HCT116 (cell line): ENCODE data around the gene ZNF414. TPM values are rescaled to one million over a fixed set of nuclear protein-coding genes. Genes with fewer than 3 reads are reported as not detected.

ENCODE experiments used
- ATAC-seq: fragments of 200-7000 bp; cut with Tn5 transposase; 2 replicates; pipeline ENCODE4 v1.9.1; 2020; ENCODE audit warnings: mild to moderate bottlenecking, moderate library complexity
- BruUV-seq: library from RNA; stranded (reverse); fragments of 400-500 nt; replicated peaks from 2 replicates; lab custom pipeline; 2021; lab: Mats Ljungman, UMichigan
- CTCF ChIA-PET: fragments of 300-600 bp; sonication (Branson Sonifier 250); formaldehyde crosslinking; loops from one replicate; lab custom pipeline; 2021; ENCODE audit warnings: antibody characterized with exemption; lab: Charles Lee
- POLR2A ChIA-PET: fragments of 300-600, 350-600 bp; sonication (Branson Sonifier 250); formaldehyde crosslinking; loops from one replicate; lab custom pipeline; 2021; ENCODE audit warnings: antibody characterized with exemption; lab: Charles Lee
- RAD21 ChIA-PET, 2 experiments: fragments of 300-600 bp; sonication (Branson Sonifier 250); formaldehyde crosslinking; loops; one replicate each; lab custom pipeline; 2023; ENCODE audit warnings: low total read pairs in 2 of 2; ENCODE audit not compliant: uncharacterized antibody in 2 of 2, unreplicated experiment in 2 of 2, low non-redundant PET in 1 of 2; lab: Charles Lee
- DNase-seq: peaks from one replicate; pipeline ENCODE4 v3.0.0-alpha.2; 2010; ENCODE audit warnings: low read depth, low spot score
- H2AFZ ChIP-seq: fragments of 200-600 bp; shearing (Covaris generic), sonication (generic); 2 replicates; pipeline ENCODE4 v1.6.1; 2017; ENCODE audit warnings: low read depth, mixed run types, mixed read lengths, antibody characterized with exemption, low read length; ENCODE audit not compliant: poor library complexity, severe bottlenecking
- H3K27ac ChIP-seq: 2 replicates; pipeline ENCODE4 v1.5.1; 2012; ENCODE audit warnings: low read depth, low read length
- H3K27me3 ChIP-seq: fragments of 200-600 bp; sonication (generic); 2 replicates; pipeline ENCODE4 v1.6.1; 2016; ENCODE audit warnings: mixed run types, low read length, mixed read lengths; ENCODE audit not compliant: insufficient read depth
- H3K36me3 ChIP-seq, 2 experiments: fragments of 200-500 bp in 1 of 2; fragments of 200-600 bp in 1 of 2; sonication (Bioruptor generic) in 1 of 2; sonication (generic) in 1 of 2; 2 replicates each; pipeline versions ENCODE4 v1.5.1 to v1.6.1; 2014 to 2016; ENCODE audit warnings: low read length in 2 of 2, inconsistent platforms in 1 of 2, mixed read lengths in 1 of 2, mixed run types in 1 of 2; ENCODE audit not compliant: insufficient read depth in 2 of 2, control insufficient read depth in 1 of 2
- H3K4me1 ChIP-seq, 2 experiments: fragments of 200-600 bp in 1 of 2; sonication (generic) in 1 of 2; 2 replicates each; pipeline versions ENCODE4 v1.5.1 to v1.6.1; 2012 to 2017; ENCODE audit warnings: low read length in 2 of 2, inconsistent platforms in 1 of 2, mild to moderate bottlenecking in 1 of 2, mixed read lengths in 1 of 2, mixed run types in 1 of 2, moderate library complexity in 1 of 2; ENCODE audit not compliant: insufficient read depth in 2 of 2, control insufficient read depth in 1 of 2
- H3K4me2 ChIP-seq: fragments of 200-600 bp; sonication (generic); 2 replicates; pipeline ENCODE4 v1.6.1; 2017; ENCODE audit warnings: mixed run types, low read length, mixed read lengths
- H3K4me3 ChIP-seq, 2 experiments: fragments of 200-600 bp in 1 of 2; sonication (generic) in 1 of 2; replicated peaks in 1 of 2; 2 replicates each; pipeline ENCODE4 v1.5.1; 2011 to 2016; ENCODE audit warnings: low read length in 2 of 2, control low read depth in 1 of 2, low read depth in 1 of 2, mild to moderate bottlenecking in 1 of 2, mixed read lengths in 1 of 2, mixed run types in 1 of 2
- H3K79me2 ChIP-seq: fragments of 200-600 bp; sonication (generic); 2 replicates; pipeline ENCODE4 v1.6.1; 2017; ENCODE audit warnings: mild to moderate bottlenecking, mixed run types, low read length, moderate library complexity, mixed read lengths; ENCODE audit not compliant: insufficient read depth
- H3K9ac ChIP-seq: fragments of 200-600 bp; sonication (generic); 2 replicates; pipeline ENCODE4 v1.6.1; 2016; ENCODE audit warnings: low read length, mixed read lengths
- H3K9me2 ChIP-seq: fragments of 200-600 bp; sonication (generic), shearing (Covaris generic); 2 replicates; pipeline ENCODE4 v1.6.1; 2017; ENCODE audit warnings: mixed run types, mild to moderate bottlenecking, moderate library complexity; ENCODE audit not compliant: insufficient read depth
- H3K9me3 ChIP-seq, 2 experiments: fragments of 200-500 bp in 1 of 2; fragments of 200-600 bp in 1 of 2; sonication (Bioruptor generic) in 1 of 2; sonication (generic) in 1 of 2; 2 replicates each; pipeline ENCODE4 v1.6.1; 2014 to 2017; ENCODE audit warnings: low read length in 2 of 2, mixed read lengths in 2 of 2, inconsistent platforms in 1 of 2, low read depth in 1 of 2, mild to moderate bottlenecking in 1 of 2, mixed run types in 1 of 2, moderate library complexity in 1 of 2; ENCODE audit not compliant: control insufficient read depth in 1 of 2, insufficient read depth in 1 of 2
- H4K20me1 ChIP-seq: fragments of 200-600 bp; sonication (generic), shearing (Covaris generic); 2 replicates; pipeline ENCODE4 v1.6.1; 2017; ENCODE audit warnings: mixed run types, mild to moderate bottlenecking, moderate library complexity; ENCODE audit not compliant: insufficient read depth
- CEBPB ChIP-seq: IDR thresholded peaks from 2 replicates; pipeline ENCODE4 v1.6.1; 2012; ENCODE audit warnings: low read depth
- EGR1 ChIP-seq: IDR thresholded peaks from 2 replicates; pipeline ENCODE4 v1.6.1; 2012; ENCODE audit warnings: low read depth
- ELF1 ChIP-seq: IDR thresholded peaks from 2 replicates; pipeline ENCODE4 v1.6.1; 2012; ENCODE audit warnings: low read depth, borderline replicate concordance
- EZH2 ChIP-seq: fragments of 200-600 bp; sonication (generic); IDR thresholded peaks from 2 replicates; pipeline ENCODE4 v1.6.1; 2017; ENCODE audit warnings: antibody characterized with exemption, mixed run types
- JUND ChIP-seq: IDR thresholded peaks from 2 replicates; pipeline ENCODE4 v1.6.1; 2012
- MAX ChIP-seq: IDR thresholded peaks from 2 replicates; pipeline ENCODE4 v1.6.1; 2012
- POLR2AphosphoS5 ChIP-seq: IDR thresholded peaks from 2 replicates; pipeline ENCODE4 v1.6.1; 2011; ENCODE audit warnings: mild to moderate bottlenecking, low read depth, low read length, moderate library complexity
- RAD21 ChIP-seq: IDR thresholded peaks from 2 replicates; pipeline ENCODE4 v1.6.1; 2012; ENCODE audit warnings: low read depth, mild to moderate bottlenecking
- SP1 ChIP-seq: IDR thresholded peaks from 2 replicates; pipeline ENCODE4 v1.6.1; 2012; ENCODE audit warnings: low read depth
- SRF ChIP-seq: IDR thresholded peaks from 2 replicates; pipeline ENCODE4 v1.6.1; 2012; ENCODE audit warnings: low read depth
- YY1 ChIP-seq: IDR thresholded peaks from 2 replicates; pipeline ENCODE4 v1.6.1; 2011; ENCODE audit warnings: low read length, low read depth, moderate library complexity, mild to moderate bottlenecking; ENCODE audit not compliant: insufficient replicate concordance; ENCODE audit errors: extremely low read depth
- ZBTB33 ChIP-seq: IDR thresholded peaks from 2 replicates; pipeline ENCODE4 v1.6.1; 2011; ENCODE audit warnings: mild to moderate bottlenecking, low read length, moderate library complexity; ENCODE audit not compliant: insufficient replicate concordance; ENCODE audit errors: extremely low read depth
- ZFX ChIP-seq: fragments of 450-650 bp; IDR thresholded peaks from 2 replicates; pipeline ENCODE4 v1.6.1; 2017
- ZNF274 ChIP-seq: fragments of 200-500 bp; sonication (Bioruptor generic); IDR thresholded peaks from 2 replicates; pipeline ENCODE4 v1.6.1; 2014; ENCODE audit warnings: mild to moderate bottlenecking, low read depth, low read length, inconsistent platforms
- intact Hi-C: fragments of 100-400 bp; cut with micrococcal nuclease; formaldehyde crosslinking; loops from 2 replicates; pipeline ENCODE4 v1.10.0; 2022
- total RNA-seq: library from RNA; stranded (reverse); gene quantifications from one replicate; pipeline ENCODE4 v1.2.1, GENCODE V29; 2021; ENCODE audit not compliant: unreplicated experiment

ZNF414 gene
- total RNA-seq, 1 experiment from 2014 or later = 31.9 TPM

GRCh38 chr19:8461891-8462290 is 52.1 kb downstream of the ZNF414 start:
- BruUV-seq = no TSS peak
- H3K9me3 ChIP-seq = no peaks in the 10 kb centered on the region
- H3K9me2 ChIP-seq = no peaks in the 10 kb centered on the region
- no peak overlapping the region for H3K4me2 ChIP-seq
- H3K27ac ChIP-seq = no peak overlapping the region
- peaks cover 10 to 23% of the 10 kb centered on the region in 2 experiments for H3K4me1 ChIP-seq
- no peaks in the 10 kb centered on the region for H3K27me3 ChIP-seq
- TF ChIP-seq ZFX (no peak), ELF1 (no peak), EZH2 (no peak), ZBTB33 (no peak), RAD21 (no peak), YY1 (no peak), SRF (no peak), EGR1 (no peak)
- intact Hi-C loops = no loop called here
- H3K4me3 ChIP-seq = no peak overlapping the region
- RAD21 ChIA-PET = no interaction called here
- no peak for DNase-seq
- no peak overlapping the region for H2AFZ ChIP-seq
- peaks cover 71% of the 10 kb centered on the region for H4K20me1 ChIP-seq
- H3K79me2 ChIP-seq = peaks cover 100% of the 10 kb centered on the region
- POLR2A ChIA-PET = no interaction called here
- CTCF ChIA-PET = no interaction called here
- H3K9ac ChIP-seq = no peak overlapping the region
- ATAC-seq = no peak
- H3K36me3 ChIP-seq = peaks cover 38 to 58% of the 10 kb centered on the region in 2 experiments

GRCh38 chr19:8461376-8461775 is 52.6 kb downstream of the ZNF414 start:
- H3K79me2 ChIP-seq = peaks cover 100% of the 10 kb centered on the region
- no peaks in the 10 kb centered on the region for H3K9me3 ChIP-seq
- H3K4me1 ChIP-seq = peaks cover 10 to 23% of the 10 kb centered on the region in 2 experiments
- DNase-seq (no peak), ATAC-seq (no peak)
- no peak overlapping the region for H3K27ac ChIP-seq
- no TSS peak for BruUV-seq
- ChIA-PET POLR2A (no interaction called here), CTCF (no interaction called here), RAD21 (no interaction called here)
- TF ChIP-seq EGR1 (no peak), ZBTB33 (no peak), EZH2 (no peak), ZFX (no peak), MAX (no peak), POLR2AphosphoS5 (no peak), ZNF274 (no peak), SP1 (no peak), ELF1 (no peak), JUND (no peak), CEBPB (no peak)
- H3K27me3 ChIP-seq = no peaks in the 10 kb centered on the region
- no peak overlapping the region for H2AFZ ChIP-seq
- no peak overlapping the region for H3K4me3 ChIP-seq
- no peak overlapping the region for H3K4me2 ChIP-seq
- intact Hi-C loops = no loop called here
- H3K36me3 ChIP-seq = peaks cover 40 to 61% of the 10 kb centered on the region in 2 experiments
- H4K20me1 ChIP-seq = peaks cover 76% of the 10 kb centered on the region
- no peaks in the 10 kb centered on the region for H3K9me2 ChIP-seq
- H3K9ac ChIP-seq = no peak overlapping the region
